ENCODE data around the gene PCSK5.
"Not testable (repeated sequence)": the region's sequence is repeated elsewhere in the genome, so short reads cannot be mapped to it uniquely, and the experiment has no call there.

Gene PCSK5

GRCh38 chr9:75927356-75927755 is 36.9 kb downstream of the PCSK5 start:
- no peak for DNase-seq

- no peak for DNase-seq
Measured at GRCh38 chr9:75930190-75930589, 39.7 kb downstream of the PCSK5 start.

- DNase-seq = no peak
Measured at GRCh38 chr9:75930730-75931321, 40.4 kb downstream of the PCSK5 start.

GRCh38 chr9:75933982-75934381 is 43.5 kb downstream of the PCSK5 start:
- DNase-seq = no peak

GRCh38 chr9:75935591-75935990 is 45.1 kb downstream of the PCSK5 start:
- DNase-seq = no peak

- DNase-seq = no peak
Measured at GRCh38 chr9:75937521-75938258, 47.2 kb downstream of the PCSK5 start.

GRCh38 chr9:75938946-75939345 is 48.5 kb downstream of the PCSK5 start:
- no peak for DNase-seq

GRCh38 chr9:75939536-75940111 is 49.2 kb downstream of the PCSK5 start:
- no peak for DNase-seq

- no peak for DNase-seq
Measured at GRCh38 chr9:75941066-75941465, 50.6 kb downstream of the PCSK5 start.

- no peak for DNase-seq
Measured at GRCh38 chr9:75941577-75942311, 51.3 kb downstream of the PCSK5 start.

GRCh38 chr9:75946766-75947165 is 56.3 kb downstream of the PCSK5 start:
- no peak for DNase-seq

- no peak for DNase-seq
Measured at GRCh38 chr9:75947233-75947632, 56.8 kb downstream of the PCSK5 start.

- no peak for DNase-seq
Measured at GRCh38 chr9:75950998-75951397, 60.5 kb downstream of the PCSK5 start.

GRCh38 chr9:75953218-75953617 is 62.7 kb downstream of the PCSK5 start:
- DNase-seq = no peak

GRCh38 chr9:75956161-75956560 is 65.7 kb downstream of the PCSK5 start:
- no peak for DNase-seq

- DNase-seq = no peak
Measured at GRCh38 chr9:75957116-75957515, 66.6 kb downstream of the PCSK5 start.

- DNase-seq = no peak
Measured at GRCh38 chr9:75958226-75958625, 67.8 kb downstream of the PCSK5 start.

GRCh38 chr9:75960551-75960950 is 70.1 kb downstream of the PCSK5 start:
- DNase-seq = no peak

- DNase-seq = no peak
Measured at GRCh38 chr9:75962013-75962661, 71.7 kb downstream of the PCSK5 start.

GRCh38 chr9:75962662-75963036 is 72.2 kb downstream of the PCSK5 start:
- DNase-seq = no peak

- DNase-seq = not testable (repeated sequence)
Measured at GRCh38 chr9:75963321-75963720, 72.8 kb downstream of the PCSK5 start.

- DNase-seq = no peak
Measured at GRCh38 chr9:75964427-75964826, 74.0 kb downstream of the PCSK5 start.

GRCh38 chr9:75965231-75965630 is 74.8 kb downstream of the PCSK5 start:
- no peak for DNase-seq

Measured in activated CD8-positive, alpha-beta memory T cell treated with anti-CD3 and anti-CD28 coated beads, Interleukin-2, amount 50 U/mL, for 48 hours (primary cell).